Body of pancreas (tissue), 4 donors: ENCODE results near the gene NEDD9.

Source experiments
- POLR2A ChIP-seq, 3 donors: fragments of 450-650 bp; IDR thresholded peaks; one replicate each; pipeline ENCODE4 v1.6.1; 2016; ENCODE audit warnings: antibody characterized with exemption in 3 of 3, mild to moderate bottlenecking in 2 of 3
- TF ChIP-seq, protein P1 (sequence below), 7 experiments: fragments of 450-650 bp in 4 of 7; fragments of 200-600 bp in 3 of 7; sonication (generic) in 3 of 7; IDR thresholded peaks; one replicate each; pipeline ENCODE4 v1.5.1; 2016 to 2019; ENCODE audit warnings: antibody characterized with exemption in 7 of 7

DNA sequence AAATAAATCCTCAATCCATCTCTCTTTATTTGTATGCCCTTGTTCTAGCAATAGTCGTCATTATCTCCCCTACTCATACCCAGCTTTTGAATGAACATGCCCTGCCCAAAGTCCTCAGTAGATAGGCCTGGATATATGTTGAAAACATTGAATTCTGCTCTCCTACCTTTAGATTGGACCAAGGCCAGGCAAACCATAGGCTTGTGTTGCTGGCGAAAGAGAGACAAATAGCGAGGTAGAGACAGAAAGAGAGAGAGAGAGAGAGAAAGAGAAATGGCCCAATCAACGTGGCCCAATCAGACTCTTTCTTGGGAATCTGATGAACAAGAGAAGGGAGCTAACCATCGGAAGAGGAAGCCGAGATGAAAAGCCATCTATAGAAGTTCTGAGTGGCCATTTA is 45.2 kb downstream of the NEDD9 start:
- TF ChIP-seq, protein P1, sequence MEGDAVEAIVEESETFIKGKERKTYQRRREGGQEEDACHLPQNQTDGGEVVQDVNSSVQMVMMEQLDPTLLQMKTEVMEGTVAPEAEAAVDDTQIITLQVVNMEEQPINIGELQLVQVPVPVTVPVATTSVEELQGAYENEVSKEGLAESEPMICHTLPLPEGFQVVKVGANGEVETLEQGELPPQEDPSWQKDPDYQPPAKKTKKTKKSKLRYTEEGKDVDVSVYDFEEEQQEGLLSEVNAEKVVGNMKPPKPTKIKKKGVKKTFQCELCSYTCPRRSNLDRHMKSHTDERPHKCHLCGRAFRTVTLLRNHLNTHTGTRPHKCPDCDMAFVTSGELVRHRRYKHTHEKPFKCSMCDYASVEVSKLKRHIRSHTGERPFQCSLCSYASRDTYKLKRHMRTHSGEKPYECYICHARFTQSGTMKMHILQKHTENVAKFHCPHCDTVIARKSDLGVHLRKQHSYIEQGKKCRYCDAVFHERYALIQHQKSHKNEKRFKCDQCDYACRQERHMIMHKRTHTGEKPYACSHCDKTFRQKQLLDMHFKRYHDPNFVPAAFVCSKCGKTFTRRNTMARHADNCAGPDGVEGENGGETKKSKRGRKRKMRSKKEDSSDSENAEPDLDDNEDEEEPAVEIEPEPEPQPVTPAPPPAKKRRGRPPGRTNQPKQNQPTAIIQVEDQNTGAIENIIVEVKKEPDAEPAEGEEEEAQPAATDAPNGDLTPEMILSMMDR (IDR thresholded peaks at IDR 0.05) = no peak
- TF ChIP-seq POLR2A (IDR thresholded peaks at IDR 0.05) = no peak
